Activated CD4-positive, alpha-beta T cell treated with anti-CD3 and anti-CD28 coated beads for 48 hours (primary cell): ENCODE results near the gene CFAP65.
A peak's percentile ranks its signal among the peaks of the same experiment; 100 is the strongest.

Source experiments
- DNase-seq: peaks from one replicate; pipeline ENCODE4 v3.0.0-alpha.2; 2020

CFAP65 gene

GRCh38 chr2:218988650-218989049 is 52.7 kb downstream of the CFAP65 start:
- DNase-seq = no peak

DNA sequence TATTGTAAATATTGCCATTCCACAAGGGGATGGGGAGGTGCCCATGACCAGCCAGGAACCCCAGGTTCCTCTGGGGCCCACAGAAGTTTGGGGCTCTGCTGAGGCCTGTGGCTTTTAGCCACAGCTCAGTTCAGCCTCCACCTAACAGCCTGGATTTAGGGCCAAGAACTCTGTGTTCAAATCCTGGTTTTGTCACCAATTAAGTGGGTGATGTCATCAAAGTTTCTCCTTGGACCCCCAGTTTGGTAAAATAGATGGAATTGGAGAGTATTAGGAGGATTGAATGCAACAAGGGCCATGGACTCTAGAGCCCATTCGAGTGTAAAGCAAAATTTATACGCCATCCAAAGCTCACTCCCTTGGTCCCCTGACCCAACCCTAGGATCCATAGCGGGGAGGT is 53.2 kb downstream of the CFAP65 start:
- DNase-seq = no peak

GRCh38 chr2:218986148-218986761 is 55.1 kb downstream of the CFAP65 start:
- no peak for DNase-seq

DNA sequence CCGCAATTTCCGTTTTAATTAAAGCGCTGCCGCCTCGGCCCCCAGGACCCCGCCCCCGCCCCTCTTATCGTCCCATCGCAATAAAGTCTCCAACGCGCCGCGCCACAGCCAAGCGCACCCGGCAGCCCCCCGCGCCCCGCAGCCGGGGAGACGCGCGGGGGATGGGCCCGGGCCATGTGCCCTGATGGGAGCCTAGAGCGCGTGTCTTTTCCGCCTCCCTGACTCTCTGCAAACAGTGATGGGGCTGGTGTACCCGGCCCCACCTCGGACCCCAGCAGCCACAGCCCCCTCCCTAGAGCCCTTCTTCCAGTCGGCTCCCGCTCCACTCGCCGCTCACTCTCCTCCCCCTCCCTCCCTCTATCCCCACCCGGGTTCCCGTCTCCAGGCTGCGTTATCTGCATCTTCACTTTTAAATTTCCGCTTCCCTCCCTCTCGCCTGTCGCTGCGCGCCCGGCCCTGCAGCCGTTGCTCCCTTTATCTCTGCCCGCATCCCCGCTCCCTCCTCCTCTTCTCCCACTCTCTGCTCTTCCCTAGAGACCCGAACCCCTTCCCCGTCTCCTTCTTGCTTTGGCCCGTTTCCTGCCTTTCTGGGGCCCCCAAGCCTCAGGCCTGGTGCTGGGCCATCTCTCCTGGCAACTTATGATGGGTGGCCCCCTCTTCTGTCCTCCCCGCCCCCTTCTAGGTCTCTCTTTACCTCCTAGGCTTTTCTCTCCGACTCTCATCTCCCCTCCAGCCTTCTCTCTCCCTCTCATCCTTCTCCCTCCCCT is 55.8 kb downstream of the CFAP65 start:
- DNase-seq = no peak

- no peak for DNase-seq
Observed at GRCh38 chr2:218985021-218985324, 56.3 kb downstream of the CFAP65 start, which contains the start of gene FEV. FEV (minus strand) TSS chr2:218985184; CDS start chr2:218985075, 109 bp downstream.

DNA sequence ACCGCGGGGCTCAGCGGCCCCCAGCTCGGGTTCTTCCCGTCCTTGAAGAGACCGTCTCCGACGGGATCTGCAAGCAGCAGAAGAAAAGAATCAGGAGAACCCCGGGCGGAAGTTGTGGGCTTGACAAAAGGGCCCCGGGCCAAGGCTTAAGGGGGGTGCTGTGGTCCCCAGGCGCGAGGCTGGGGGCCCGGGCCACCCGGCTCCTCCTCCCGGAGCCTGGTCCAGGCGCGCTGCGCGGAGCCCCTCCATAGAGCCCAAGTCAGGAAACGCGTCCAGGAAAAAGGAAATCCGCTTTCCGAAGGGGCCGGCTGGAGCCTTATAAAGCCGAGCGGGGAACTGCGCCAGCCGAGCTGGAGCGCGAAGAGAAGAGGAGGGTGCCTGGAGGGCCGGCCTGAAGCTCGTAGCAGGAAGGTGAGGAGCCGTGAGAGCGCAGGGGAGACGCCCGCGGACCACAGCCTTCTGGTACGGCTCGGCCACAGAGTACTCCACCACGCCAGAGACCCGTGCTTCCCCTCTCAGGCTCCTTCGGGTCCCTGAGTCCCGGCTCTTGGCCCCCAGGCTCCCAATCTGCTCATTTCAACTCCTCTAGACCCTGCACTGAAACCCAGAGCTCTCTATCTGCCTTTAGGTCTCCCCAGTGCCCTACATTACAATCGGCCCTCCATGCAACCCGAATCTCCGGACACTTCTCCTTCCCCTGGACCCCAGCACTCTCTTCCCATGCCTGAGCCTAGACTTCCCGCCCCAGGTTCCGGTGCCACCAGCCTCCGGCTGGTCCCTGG is 56.9 kb downstream of the CFAP65 start:
- no peak for DNase-seq

DNA sequence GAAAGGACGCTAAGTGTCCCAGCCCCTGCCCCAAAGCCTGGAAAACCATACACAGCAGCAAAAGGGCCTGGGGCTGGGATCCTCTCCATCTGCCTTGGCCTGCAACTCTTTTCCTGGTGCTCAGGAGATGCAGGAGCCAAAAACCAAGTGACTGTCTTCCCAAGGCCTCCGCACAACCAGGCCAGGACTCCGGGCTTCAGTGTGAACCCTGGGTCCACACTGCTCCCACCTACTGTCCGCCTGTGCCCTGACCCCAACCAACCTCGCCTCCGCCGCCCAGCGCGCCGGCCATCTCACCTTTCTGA is 57.4 kb downstream of the CFAP65 start:
- DNase-seq = no peak

DNA sequence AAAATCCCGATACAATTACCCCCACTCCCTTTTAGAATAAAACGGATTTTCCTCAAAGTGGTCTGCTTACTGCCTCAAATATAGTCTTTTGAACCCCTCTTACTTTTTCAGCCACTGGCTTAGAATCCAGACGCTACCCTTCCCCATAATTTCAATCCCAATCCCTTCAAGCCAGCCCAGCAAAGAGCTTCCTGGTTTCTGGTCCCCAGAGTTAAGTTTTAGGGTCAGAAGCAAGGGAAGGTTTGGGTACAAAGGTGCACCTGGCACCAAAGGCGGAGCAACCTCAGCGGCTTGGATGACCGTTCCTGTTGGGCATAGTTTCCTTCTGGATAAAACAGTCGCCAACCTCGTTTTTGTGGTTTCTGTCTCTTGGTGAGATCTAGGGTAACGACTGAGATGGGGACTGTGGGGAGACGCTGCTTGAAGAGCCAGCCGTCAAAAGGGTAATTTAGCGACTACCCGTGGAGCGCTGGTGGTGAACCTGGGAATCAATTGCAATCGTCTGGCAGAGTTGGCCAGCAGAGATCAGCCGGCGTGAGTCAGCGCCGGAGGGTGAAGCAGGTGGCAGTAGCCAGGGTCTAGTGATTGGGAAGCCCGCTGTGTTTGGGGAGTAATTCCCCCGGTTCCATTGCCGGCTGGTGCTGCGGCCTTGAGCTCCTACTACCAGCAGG is 57.9 kb downstream of the CFAP65 start:
- peak; percentile 31 for DNase-seq

DNA sequence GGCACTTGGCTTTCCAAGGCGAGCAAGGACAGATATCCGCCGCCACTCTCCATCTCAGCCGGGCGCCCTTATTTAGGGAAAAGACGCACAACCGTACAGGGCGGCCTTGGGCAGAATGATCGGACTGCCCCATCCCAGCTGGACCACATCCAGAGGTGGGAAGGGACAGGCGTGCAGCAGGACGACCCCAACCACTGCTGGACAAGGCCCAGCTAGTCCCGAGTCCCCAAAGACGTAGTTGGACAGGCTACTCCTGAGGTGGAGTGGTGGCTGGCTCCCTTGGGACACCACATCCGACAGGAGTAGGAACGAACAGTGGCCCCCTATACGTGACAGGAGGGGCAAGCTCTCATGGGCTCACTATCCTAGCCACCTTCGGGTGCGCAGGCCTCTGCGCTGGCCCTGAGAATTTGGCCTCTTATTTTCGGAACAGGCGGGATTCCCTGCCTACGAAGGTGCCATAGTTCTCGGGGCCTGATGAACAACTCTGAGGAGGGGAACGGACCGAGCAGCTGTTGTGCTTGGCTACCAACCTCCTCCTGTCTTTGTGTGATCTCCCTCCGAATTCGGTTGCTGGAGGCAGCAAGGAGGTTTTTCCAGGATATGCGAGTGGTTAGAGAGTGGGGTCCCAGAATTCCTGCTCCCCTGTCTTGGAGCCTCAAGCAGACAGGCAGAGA is 58.6 kb downstream of the CFAP65 start:
- DNase-seq = no peak

DNA sequence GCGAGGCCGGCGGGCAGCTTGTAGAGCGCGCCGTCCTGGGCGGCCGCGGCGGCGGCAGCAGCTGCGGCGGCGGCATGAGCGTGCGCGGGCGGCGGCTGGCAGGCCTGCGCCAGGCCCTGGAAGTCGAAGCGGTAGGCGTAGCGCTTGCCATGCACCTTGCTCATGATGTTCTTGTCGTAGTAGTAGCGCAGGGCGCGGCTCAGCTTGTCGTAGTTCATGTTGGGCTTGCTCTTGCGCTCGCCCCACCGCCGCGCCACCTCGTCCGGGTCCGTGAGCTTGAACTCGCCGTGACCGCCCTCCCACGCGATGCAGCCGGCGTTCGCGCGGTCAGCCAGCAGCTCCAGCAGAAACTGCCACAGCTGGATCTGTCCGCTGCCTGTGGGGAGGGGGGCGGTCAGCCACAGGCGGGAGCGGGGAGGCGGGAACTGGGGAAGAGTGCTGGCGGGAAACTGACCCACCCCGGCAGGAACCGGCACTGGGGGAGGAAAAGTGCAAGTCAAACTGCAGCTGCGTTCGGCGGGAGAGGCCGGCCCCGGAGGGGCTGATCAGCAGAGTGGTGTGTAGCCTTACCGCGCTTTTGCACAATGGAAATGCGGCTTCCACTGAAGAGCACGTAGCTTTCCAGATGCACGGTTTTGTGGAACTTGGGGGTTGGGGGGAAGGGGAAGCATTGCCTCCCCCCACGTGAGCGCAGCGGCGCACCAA is 59.3 kb downstream of the CFAP65 start:
- DNase-seq = peak; percentile 59

DNA sequence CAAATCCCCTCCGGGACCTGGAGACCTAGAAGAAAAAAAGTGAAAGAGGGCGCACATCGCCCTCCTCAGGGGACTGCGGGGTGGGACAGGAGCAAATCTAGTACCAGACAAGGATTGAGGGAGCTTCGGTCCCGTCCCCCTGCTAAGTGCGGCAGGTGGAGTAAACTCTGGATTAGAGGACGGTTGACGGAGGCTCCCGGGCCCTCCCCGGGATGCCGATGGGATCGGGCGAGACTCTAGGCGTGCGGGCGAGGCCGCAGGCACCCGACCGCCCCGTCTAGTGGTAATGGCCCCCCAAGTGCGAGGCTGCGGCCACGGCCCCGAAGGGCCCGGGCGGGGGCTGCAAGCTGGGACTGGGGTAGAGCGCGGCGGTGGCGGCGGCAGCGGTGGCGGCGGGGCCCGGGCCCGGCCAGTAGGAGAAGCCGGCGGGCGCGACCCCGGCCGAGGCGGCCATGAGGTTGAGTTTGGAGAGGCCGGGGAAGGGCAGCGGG is 59.9 kb downstream of the CFAP65 start:
- no peak for DNase-seq

DNA sequence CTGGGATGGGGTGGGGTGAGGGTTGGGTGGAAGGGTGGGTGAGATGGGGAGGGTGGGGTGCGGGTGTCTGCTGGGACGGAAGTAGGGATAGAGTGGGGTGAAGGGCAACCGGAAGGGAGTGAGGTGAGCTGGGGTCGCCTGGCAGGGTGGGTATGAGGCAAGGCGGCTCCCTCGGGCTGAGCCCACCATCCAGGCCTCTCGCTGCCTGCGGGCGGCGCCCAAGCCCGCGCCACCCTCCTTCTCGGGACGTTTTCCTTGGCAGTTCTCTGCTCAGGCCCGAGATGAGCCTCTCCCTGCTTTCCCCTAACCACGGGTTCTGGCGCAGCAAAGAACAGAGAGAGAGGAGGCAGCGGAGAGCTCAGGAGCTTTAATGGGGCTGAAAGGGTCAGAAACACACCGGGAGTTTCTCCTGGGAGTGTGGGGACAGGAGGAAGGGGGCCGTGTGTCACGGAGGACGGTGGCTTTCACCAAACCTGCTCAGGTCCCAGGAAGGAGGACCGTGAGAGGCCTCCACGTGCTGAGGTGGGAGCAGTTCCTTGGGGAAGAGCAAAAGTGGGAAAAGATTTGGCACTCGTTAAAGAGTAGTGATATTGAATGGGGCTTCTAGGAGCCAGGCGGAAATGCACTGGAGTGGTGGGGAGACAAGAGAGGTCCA is 60.5 kb downstream of the CFAP65 start:
- no peak for DNase-seq

- DNase-seq = peak; percentile 92
Observed at GRCh38 chr2:218979846-218980734, 61.2 kb downstream of the CFAP65 start.

DNA sequence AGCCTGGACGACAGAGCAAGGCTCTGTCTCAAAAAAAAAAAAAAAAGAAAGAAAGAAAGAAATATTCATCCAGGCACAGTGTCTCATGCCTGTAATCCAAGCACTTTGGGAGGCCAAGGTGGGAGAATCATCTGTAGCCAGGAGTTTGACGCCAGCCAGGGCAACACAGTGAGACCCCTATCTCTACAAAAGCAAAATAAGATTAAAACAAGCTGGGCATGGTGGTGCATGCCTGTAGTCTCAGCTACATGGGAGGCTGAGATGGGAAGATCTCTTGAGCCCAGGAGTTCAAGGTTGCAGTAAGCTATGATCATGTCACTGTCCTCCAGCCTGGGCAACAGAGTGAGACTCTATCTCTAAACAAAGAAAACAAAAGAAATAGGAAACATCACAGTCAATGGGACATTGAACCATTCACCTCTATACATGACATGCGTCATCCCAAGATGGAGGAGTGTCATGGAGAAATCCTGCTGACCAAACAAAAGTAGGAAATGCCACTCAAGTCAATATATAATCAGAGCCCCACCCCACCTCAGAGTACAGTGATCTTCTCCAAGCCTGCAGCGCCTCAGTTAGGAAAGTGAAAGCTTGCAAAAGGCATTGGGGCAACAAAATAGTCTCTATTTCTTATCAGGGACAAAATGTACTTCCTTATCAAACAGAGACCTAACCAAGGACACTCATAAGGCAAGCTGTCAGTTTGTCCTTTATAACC is 66.1 kb downstream of the CFAP65 start:
- DNase-seq = no peak

- no peak for DNase-seq
Observed at GRCh38 chr2:218970894-218971293, 70.4 kb downstream of the CFAP65 start.

GRCh38 chr2:218964041-218964771 is 77.1 kb downstream of the CFAP65 start:
- no peak for DNase-seq

GRCh38 chr2:218963601-218964000 is 77.7 kb downstream of the CFAP65 start:
- no peak for DNase-seq

DNA sequence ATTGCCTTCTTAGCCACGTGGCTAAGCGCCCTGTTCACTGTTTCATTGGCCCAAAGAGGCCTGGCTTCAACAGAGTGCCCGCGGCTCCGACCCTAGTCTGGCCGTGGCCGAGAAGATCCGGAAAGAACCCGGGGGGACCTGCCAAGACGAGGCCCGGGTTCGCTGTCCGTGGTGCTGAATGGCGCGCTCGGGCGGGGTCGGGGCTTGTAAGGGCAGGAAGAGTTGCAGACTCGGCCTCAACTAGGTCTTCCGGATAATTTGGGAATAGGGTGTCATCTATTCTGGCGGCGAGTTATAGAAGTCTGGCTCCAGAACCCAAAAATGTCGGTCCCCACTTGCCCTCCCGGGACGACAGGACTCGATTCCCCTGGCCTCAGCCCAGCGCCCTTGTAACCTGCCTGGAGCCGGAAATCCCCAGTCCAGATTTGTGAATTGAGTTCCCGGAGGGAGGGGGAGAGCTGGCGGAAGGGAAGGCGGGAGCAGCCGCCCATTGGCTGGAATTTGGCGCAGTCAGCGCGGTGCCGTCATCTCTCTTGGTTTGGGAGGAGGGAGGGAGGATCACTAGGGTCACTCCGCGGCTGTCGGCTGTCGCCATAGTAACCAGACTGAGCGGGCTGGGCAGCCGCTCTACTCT is 78.3 kb downstream of the CFAP65 start:
- DNase-seq = peak; percentile 72
